Measurements from ENCODE around the gene IL13.

The IL13 gene

DNA sequence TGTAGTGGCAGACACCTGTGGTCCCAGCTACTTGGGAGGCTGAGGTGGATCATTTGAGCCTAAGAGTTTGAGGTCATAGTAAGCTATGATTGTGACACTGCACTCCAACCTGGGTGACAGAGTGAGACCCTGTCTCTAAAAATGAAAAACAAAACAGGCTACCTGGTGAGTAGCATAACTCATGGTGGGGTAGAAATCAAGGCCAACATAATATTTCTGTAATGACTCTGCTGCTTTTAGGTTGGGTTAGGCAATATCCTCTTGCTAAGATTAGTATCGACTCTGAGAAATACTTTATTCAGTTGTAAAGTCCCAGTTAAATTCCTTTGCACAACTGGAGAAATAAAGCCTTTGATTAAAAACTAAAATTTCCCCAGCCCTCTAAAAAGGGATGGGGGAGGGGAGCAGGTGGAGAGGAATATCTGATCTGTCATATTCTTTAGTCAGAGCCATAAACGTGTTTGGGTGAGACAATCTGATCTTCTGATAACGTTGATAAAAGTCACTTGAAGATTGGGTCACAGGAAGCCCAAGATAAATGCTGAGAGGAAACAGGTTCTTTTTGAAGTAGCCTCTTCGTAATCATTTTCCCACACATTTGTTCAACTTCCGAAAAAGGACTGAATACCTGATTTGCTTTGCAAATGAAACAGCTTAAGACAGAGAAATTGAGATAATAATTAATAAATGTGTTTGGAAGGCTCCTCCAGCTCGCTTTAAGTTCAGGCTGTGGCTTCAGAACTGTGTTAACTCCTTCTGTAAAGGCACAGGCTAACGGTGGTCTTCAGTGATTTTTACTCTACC is 30.8 kb downstream of the IL13 start:
- peak in 1 of 5 donors; percentile 67 for DNase-seq

DNA sequence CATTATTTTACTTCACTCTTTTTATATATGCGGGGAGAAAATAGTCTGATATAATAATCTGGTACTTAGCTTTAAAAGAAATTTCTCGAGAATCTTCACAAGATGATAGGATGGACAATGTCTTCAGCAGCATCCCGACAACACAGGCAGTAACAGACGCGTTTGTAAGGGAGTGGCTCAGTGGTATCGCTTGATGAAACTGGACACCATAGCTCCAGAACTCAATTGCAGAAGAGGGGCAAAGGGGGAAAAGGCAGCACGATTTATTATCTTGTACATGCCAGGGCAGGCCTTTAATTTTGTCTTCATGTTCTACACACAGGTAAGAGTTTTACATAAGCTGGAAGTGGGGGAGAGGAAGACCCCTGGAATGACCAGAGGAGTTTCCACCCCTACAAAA is 31.5 kb downstream of the IL13 start:
- DNase-seq = no peak

DNA sequence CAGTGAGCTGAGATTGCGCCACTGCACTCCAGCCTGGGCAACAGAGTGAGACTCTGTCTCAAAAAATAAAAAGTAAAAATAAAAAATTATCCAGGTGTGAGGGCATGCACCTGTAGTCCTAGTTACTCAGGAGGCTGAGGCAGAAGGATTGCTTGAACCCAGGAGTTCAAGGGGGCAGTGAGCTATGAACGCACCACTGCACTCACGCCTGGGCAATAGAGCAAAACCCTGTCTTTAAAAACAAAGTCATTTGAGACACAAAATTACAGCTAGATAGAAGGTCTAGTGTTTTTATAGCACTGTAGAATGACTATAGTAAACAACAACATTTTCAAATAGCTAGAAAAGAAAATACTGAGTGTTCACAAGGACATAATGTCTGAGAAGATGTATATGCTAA is 32.2 kb downstream of the IL13 start:
- no peak for DNase-seq

DNA sequence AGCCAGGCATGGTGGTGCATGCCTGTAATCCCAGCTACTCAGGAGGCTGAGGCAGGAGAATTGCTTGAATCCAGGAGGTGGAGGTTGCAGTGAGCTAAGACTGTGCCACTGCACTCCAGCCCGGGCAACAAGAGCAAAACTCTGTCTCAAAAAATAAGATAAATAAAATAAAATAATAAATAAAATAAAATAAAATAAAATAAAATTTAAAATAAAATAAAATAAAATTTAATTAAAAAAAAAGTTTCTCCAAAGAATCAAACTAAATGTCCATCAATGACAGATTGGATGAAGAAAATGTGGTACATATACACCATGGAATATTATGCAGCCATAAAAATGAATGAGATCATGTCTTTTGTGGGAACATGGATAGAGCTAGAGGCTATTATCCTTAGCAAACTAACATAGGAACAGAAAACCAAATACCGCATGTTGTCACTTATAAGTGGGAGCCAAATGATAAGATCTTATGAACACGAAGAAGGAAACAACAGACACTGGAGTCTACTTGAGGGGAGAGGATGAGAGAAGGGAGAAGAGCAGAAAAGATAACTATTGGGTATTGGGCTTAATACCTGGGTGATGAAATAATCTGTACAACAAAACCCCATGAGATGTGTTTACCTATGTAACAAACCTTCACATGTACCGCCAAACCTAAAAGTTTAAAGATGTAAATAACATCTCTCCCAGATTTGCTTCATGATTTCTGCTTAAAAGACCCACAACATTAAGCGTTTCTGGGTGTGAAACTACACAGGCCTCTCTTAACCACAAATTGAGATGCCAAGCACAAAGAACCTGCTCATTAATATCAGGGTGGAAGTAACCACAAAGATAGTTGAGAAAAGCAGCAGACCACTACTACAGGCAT is 34.0 kb downstream of the IL13 start:
- DNase-seq = peak in 1 of 5 donors; percentile 62

DNA sequence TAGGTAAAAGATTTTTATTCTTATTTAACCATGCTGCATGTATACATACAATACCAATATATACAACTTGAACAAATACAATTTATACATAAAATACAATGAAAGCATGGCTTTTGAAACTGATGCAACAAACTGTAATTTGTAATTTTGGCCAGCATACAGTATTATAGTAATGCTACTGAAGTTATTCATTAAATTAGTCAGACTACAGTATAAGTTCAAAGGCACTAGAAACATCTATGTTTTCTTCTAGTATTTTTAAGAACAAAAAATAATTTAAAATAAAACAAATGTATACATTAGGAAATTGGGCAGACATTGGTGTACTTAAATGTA is 34.6 kb downstream of the IL13 start:
- DNase-seq = no peak

DNA sequence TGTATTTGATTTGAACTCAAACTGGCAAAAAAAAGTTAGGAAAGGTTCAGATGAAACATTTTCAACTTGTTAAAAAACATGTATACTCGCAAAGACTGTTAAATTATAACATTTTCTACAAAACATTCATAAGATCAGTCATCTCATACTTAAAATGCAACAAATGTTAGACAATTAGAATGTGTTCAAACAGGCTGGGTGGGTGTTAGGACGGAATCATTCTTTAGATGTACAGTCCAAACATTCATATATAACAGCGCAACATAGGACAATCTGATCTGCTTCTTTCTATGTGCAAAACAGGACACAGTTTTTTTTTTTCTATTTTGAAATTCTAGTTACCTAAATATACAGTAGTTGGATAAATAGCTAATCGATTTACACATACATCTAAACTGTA is 38.0 kb downstream of the IL13 start:
- no peak for DNase-seq

DNA sequence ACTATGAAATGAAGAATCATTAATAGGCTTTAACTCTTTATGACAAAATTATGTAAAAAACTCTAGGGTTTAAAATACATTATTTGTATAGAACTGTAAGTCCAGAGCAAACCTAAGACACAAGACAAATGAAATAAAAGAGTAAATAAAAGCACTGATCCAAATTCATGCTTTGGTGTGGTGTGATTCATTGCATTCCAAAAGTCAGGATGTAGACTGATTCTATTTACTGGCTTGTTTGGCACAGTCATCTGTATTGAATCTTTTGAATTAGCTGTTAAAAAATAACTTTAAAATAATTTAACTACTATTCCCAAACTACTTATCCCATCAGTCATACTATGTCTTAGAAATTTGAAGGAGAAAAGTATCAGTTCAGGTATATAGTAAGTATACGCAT is 46.9 kb downstream of the IL13 start:
- DNase-seq = no peak

DNA sequence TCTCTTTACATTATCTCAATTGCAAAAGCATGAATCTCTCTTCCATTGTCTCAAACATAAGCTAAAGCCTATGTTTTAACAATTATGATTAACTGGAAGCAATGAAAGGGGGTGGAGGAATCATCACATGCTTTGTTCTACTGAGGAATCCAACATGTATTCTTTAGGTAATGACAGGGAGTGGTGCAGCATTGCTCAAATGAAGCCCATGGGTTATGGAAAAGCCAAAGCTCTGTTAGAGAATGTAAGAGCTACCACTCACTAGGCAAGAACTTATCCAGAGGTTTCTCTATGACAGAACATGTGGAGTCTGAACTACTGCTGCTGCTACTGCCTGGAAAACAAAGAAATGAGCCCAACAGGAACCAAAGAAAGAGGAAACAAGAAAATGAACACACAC is 50.7 kb downstream of the IL13 start:
- DNase-seq = no peak
